Duodenal mucosa (tissue), 2 donors: Measurements from ENCODE around the gene ARG2.

Experiments used
- H3K27ac ChIP-seq: one replicate; pipeline ENCODE4 v1.7.0; 2013; ENCODE audit warnings: low read depth, low read length
- H3K27me3 ChIP-seq, 2 donors: one replicate each; pipeline ENCODE4 v1.7.0; 2013; ENCODE audit warnings: low read length in 2 of 2, control low read depth in 1 of 2; ENCODE audit not compliant: insufficient read depth in 2 of 2, control insufficient read depth in 1 of 2
- H3K36me3 ChIP-seq, 2 donors: one replicate each; pipeline ENCODE4 v1.7.0; 2013; ENCODE audit warnings: low read length in 2 of 2, control low read depth in 1 of 2; ENCODE audit not compliant: insufficient read depth in 2 of 2, control insufficient read depth in 1 of 2
- H3K4me1 ChIP-seq, 2 donors: one replicate each; pipeline ENCODE4 v1.7.0; 2013; ENCODE audit warnings: low read length in 2 of 2, control low read depth in 1 of 2; ENCODE audit not compliant: insufficient read depth in 2 of 2, control insufficient read depth in 1 of 2
- H3K4me3 ChIP-seq, 2 donors: one replicate each; pipeline ENCODE4 v1.7.0; 2013; ENCODE audit warnings: low read length in 2 of 2, low read depth in 1 of 2
- H3K9ac ChIP-seq, 2 donors: one replicate each; pipeline ENCODE4 v1.7.0; 2013; ENCODE audit warnings: low read length in 2 of 2, low read depth in 1 of 2
- H3K9me3 ChIP-seq, 2 donors: one replicate each; pipeline ENCODE4 v1.7.0; 2013; ENCODE audit warnings: low read length in 2 of 2, control low read depth in 1 of 2; ENCODE audit not compliant: control insufficient read depth in 1 of 2

The ARG2 gene

DNA sequence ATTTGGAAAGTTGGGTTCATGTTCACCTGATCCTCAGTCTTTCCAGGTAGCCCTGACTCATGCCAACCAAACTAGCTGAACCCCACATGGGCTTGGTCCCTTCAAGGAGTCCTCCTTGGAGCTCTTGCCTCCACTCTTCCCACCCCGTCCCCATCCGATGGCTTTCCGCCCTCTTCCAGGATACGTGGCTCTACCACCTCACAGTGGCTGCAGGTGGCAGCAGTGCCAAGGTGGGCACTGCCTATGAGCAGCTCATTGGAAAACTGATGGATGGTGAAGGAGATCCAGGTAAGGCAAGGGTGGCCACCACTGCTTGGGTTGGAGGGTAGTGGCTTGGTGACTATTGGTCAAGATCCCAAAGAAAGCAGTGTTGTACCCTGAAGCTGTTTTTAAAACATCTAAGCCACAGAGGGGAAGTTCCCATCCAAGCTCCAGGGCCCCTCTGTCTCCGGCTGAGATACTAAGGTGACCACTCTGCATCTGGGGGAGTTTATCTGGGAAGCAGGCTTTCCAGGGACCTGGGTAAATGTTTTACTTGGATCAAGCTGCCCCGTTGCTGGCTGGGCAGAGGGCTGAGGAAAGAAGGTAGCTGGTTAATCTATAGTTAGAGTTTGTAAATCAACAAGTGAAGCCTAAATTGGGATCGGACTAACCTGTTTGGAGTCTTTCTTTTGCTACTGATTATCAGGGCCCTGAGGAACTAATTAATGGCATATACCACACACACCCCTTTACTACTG, 43.3 kb upstream of the ARG2 start:
- H3K27ac ChIP-seq: no peak overlapping the region
- no peaks in the 10 kb centered on the region for H3K9me3 ChIP-seq
- no peak overlapping the region for H3K4me3 ChIP-seq
- H3K4me1 ChIP-seq: peaks cover 14 to 18% of the 10 kb centered on the region in 2 donors
- H3K36me3 ChIP-seq: peaks cover 23 to 63% of the 10 kb centered on the region in 2 donors
- no peak overlapping the region for H3K9ac ChIP-seq
- no peaks in the 10 kb centered on the region for H3K27me3 ChIP-seq

DNA sequence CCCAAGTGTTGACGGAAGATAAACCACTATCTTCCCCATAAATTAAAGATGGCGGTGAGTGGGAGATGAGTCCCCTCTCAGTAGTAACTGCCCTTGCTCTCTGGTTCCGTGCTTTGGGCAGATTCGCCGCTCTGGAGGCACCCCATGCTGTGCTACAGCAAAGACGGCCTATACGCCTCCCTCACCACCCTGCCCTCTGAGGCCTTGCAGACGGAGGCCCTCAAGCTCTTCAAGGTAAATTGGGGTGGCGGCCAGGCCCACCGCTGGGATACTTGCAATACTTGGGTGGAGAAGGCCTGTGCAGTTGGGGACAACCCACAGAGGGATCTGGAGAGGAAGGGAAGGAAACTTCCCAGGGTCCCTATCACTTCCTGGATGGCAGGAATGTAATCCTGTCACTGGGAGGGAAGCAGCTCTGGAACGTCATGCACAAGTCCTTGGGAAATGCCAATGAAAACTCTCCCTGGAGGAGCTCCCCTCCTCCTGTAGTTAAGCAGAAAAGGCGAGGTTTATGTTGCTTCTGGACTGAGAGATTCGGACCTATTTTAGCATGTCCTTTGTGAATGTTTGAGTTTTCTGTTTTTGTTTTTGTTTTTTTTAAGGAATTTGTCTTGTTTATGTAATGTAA, 42.4 kb upstream of the ARG2 start:
- H3K9me3 ChIP-seq: no peaks in the 10 kb centered on the region
- no peaks in the 10 kb centered on the region for H3K27me3 ChIP-seq
- H3K36me3 ChIP-seq: peaks cover 26 to 69% of the 10 kb centered on the region in 2 donors
- no peak overlapping the region for H3K9ac ChIP-seq
- H3K27ac ChIP-seq: no peak overlapping the region
- no peak overlapping the region for H3K4me3 ChIP-seq
- peaks cover 10 to 18% of the 10 kb centered on the region in 2 donors for H3K4me1 ChIP-seq

DNA sequence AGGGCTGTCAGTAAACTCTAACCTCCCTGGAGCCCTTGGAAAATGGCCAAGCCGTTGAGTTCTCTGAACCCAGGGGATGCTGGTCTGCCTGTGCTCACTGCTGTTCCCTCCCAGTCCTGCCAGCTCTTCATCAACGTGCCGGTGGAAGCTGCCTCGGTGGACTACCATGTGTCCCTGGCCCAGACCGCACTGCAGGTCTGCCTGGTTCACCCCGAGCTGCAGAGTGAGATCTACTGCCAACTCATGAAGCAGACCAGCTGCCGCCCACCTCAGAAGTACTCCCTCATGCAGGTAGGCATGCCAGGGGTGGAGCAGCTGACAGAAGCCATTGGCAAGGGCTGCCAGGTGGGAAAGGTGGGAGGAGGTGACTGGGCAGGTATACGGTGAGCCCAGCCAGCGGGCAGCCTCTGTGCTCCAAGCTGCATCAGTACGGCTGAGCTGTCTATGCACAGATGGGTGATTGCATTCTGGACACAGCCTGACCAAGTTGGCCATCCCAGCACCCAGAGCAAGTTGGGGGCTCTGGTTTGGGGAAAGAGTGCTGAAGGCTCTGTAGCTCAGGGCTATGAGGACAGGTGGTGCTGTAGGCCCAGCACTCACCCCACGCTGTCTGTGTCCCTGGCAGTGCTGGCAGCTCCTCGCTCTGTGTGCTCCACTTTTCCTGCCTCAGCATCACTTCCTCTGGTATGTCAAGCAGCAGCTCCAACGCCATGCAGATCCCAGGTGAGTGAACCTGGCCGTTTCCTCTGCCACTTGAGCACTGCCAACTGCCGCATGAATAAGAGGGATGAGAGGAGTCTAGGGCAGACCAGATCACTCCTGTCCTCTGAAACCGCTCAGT, 41.6 kb upstream of the ARG2 start:
- Histone ChIP-seq H3K9me3 (no peaks in the 10 kb centered on the region), H3K27ac (no peak overlapping the region), H3K36me3 (peaks cover 26 to 72% of the 10 kb centered on the region in 2 donors), H3K27me3 (no peaks in the 10 kb centered on the region), H3K4me1 (peaks cover 5 to 10% of the 10 kb centered on the region in 2 donors), H3K9ac (no peak overlapping the region), H3K4me3 (no peak overlapping the region)

DNA sequence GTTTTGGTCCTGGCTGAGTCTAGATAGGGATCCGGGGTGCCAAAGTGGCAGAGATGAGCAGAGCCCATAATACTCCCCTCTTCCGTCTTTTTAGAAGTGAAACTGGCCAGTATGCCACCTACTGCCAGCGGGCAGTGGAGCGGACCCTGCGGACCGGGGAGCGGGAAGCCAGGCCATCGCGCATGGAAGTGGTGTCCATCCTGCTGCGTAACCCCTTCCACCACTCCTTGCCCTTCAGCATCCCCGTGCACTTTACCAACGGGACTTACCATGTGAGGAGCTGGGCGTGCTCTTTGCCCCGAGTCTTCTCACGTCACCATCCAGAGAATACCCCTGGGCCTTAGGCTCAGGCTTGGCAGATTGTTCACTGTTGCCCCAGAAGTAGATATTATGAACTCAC, 40.7 kb upstream of the ARG2 start:
- no peak overlapping the region for H3K4me3 ChIP-seq
- no peaks in the 10 kb centered on the region for H3K9me3 ChIP-seq
- peaks cover 28 to 71% of the 10 kb centered on the region in 2 donors for H3K36me3 ChIP-seq
- H3K9ac ChIP-seq: no peak overlapping the region
- no peak overlapping the region for H3K27ac ChIP-seq
- H3K27me3 ChIP-seq: no peaks in the 10 kb centered on the region
- H3K4me1 ChIP-seq: peaks cover 3 to 8% of the 10 kb centered on the region in 2 donors

DNA sequence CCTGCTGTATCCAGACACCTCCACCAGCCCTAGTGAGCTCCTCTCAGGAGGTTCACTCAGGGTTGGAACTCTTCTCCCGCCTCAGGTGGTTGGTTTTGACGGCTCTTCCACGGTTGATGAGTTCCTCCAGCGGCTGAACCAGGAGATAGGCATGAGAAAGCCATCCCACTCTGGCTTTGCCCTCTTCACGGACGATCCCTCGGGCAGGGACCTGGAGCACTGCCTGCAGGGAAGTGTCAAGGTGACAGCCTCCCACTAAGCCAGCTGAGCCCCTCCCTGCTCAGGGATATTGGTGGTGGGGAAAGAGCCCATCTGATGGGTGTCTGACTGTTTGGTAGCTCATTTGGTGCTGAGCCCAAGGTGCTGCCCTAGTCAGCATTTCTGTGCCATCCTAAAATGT, 40.1 kb upstream of the ARG2 start:
- Histone ChIP-seq H3K4me3 (no peak overlapping the region), H3K27me3 (no peaks in the 10 kb centered on the region), H3K9me3 (no peaks in the 10 kb centered on the region), H3K9ac (no peak overlapping the region), H3K27ac (no peak overlapping the region), H3K36me3 (peaks cover 22 to 67% of the 10 kb centered on the region in 2 donors), H3K4me1 (peaks cover 3 to 8% of the 10 kb centered on the region in 2 donors)

DNA sequence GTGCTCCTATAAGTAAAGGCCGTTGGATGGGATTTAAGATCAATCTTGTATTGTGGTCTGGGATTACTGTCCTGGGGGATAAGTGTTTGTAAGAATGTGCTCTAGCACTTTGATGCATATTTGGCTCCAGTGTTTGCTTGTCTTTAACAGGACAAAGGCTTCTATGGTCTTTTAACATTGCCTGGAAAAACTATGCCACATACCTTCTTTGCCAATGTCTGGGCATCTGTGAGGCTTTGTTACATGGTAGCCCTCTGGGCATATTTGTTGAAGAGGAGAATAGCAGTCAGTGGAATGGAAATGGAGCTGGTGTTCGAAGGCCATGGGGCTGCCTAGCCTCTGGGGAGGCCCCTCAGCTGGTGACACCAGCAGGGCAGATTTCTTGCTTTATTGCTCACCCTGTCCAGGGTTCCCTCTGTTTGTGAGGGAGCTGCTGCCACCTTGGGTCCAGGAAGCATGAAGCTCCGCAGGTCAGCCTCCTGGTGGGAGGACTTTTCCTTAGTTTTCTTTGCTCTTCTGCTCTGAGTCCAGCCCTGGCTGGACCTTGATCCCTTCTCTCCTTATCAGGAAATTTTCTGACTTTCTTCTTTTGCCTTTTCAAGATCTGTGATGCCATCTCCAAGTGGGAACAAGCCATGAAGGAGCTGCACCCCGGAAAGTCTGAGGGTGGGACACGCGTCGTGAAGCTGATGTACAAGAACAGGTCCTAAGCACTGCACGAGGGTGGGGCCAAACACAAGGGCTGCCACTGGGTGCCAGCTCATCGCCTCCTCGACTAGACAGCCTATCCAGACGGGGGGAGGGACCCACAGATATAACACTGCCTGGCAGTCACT, 39.2 kb upstream of the ARG2 start:
- Histone ChIP-seq H3K27ac (no peak overlapping the region), H3K4me1 (peaks cover 3 to 8% of the 10 kb centered on the region in 2 donors), H3K4me3 (no peak overlapping the region), H3K27me3 (no peaks in the 10 kb centered on the region), H3K9ac (no peak overlapping the region), H3K9me3 (no peaks in the 10 kb centered on the region), H3K36me3 (peaks cover 19 to 66% of the 10 kb centered on the region in 2 donors)

DNA sequence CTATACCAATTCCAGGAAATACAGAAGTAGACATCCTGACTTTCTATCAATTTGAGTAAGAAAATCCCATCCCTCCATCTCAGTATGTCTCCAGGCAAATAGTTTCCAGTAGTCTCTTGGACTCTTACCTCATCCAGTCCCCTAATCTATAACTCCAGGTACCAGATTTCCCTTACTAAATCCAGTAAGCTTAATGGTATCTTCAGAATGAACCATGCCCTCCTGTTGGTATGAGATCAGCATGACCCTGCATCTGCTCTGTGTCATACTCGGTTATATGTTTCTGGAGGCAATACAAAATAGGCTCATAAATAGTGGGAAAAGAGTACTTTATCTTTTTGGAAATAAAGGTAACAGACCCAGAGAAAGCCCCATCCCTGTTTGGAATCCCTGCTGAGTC, 38.1 kb upstream of the ARG2 start:
- peaks cover 22 to 68% of the 10 kb centered on the region in 2 donors for H3K36me3 ChIP-seq

DNA sequence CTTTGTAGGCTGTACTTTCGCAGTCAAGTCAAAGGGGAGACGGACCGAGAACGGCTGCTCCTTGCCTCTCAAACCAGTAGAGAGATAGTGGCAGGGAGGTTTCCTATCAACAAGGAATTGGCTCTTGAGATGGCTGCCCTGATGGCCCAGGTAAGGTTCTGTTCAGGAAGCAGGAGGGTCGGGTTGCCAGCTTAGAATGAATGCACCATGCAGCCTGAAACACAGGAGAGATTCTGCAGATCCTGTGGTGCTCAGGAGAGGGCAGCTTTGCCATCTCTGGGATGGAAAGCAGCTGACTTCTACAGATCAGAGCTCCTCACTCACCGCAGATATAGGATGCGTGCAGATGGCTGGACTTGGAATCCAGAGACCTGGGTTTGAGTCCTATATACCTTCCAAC, 37.7 kb upstream of the ARG2 start:
- no peak overlapping the region for H3K27ac ChIP-seq
- peaks cover 3 to 8% of the 10 kb centered on the region in 2 donors for H3K4me1 ChIP-seq
- peaks cover 24 to 69% of the 10 kb centered on the region in 2 donors for H3K36me3 ChIP-seq
- no peaks in the 10 kb centered on the region for H3K27me3 ChIP-seq
- no peaks in the 10 kb centered on the region for H3K9me3 ChIP-seq
- no peak overlapping the region for H3K4me3 ChIP-seq
- H3K9ac ChIP-seq: no peak overlapping the region

More for the DNA sequence above, 38.1 kb upstream of the ARG2 start:
- Histone ChIP-seq H3K27me3 (no peaks in the 10 kb centered on the region), H3K4me1 (peaks cover 3 to 8% of the 10 kb centered on the region in 2 donors), H3K4me3 (no peak overlapping the region), H3K27ac (no peak overlapping the region), H3K9ac (no peak overlapping the region), H3K9me3 (no peaks in the 10 kb centered on the region)

DNA sequence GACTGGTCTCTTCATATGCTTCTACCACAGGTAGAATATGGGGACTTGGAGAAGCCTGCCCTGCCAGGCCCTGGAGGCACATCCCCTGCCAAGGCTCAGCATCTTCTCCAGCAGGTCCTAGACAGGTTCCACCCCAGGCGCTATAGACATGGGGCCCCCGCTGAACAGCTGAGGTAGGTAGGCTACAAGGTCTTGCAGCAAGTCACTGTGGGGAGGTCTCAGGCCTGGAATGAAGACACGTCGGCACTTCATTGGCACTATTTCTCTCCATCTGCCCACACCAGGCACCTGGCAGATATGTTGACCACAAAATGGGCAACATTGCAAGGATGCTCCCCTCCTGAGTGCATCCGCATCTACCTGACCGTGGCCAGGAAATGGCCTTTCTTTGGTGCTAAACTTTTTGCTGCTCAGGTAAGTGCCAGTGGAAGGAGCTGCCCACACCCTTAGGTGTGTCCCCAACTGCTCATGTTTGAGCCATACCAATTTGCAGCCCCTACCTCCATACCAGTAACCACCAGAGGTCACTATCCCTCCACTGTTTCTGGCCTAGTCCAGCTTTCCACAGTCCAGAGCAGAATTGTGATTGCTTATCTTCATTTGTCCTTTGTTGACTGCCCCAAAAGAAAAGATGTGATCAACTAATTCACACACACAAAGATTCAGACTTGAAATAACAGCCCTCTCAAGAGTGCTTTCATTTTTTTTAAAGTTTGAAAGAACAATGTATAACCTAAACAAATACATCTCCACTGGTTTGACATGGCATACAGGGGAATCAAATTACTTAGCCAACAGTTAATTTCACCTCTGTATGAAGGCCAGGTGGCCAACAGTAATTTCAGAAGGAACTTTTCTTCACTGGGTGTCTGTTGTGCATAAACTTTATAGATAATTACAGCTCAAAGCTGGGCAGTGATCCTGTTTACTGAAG, 35.7 kb upstream of the ARG2 start:
- Histone ChIP-seq H3K9ac (no peak overlapping the region), H3K9me3 (no peaks in the 10 kb centered on the region), H3K4me1 (peaks cover 3 to 8% of the 10 kb centered on the region in 2 donors), H3K36me3 (peaks cover 27 to 69% of the 10 kb centered on the region in 2 donors), H3K4me3 (no peak overlapping the region), H3K27ac (no peak overlapping the region), H3K27me3 (no peaks in the 10 kb centered on the region)
